Spinal cord (tissue), 10 donors: ENCODE data around the gene AGBL2. TPM values are rescaled to one million over a fixed set of nuclear protein-coding genes. Genes with fewer than 3 reads are reported as not detected.
"Not testable (repeated sequence)": the region's sequence is repeated elsewhere in the genome, so short reads cannot be mapped to it uniquely, and the experiment has no call there.

Source experiments
- DNase-seq, 6 donors: peaks; one replicate each; pipeline versions ENCODE4 v3.0.0 to v3.0.0-alpha.2; 2013 to 2015; ENCODE audit warnings: low spot score in 6 of 6, low read depth in 4 of 6
- H3K27ac ChIP-seq: one replicate; pipeline ENCODE4 v1.5.1; 2013; ENCODE audit warnings: low read depth, low read length, control low read depth
- H3K27me3 ChIP-seq: one replicate; pipeline ENCODE4 v1.6.1; 2013; ENCODE audit warnings: low read length; ENCODE audit not compliant: control insufficient read depth, insufficient read depth
- H3K36me3 ChIP-seq: one replicate; pipeline ENCODE4 v1.6.1; 2013; ENCODE audit warnings: low read length; ENCODE audit not compliant: control insufficient read depth, insufficient read depth
- H3K4me1 ChIP-seq: one replicate; pipeline ENCODE4 v1.6.1; 2013; ENCODE audit warnings: low read length; ENCODE audit not compliant: control insufficient read depth, insufficient read depth
- H3K4me3 ChIP-seq: one replicate; pipeline ENCODE4 v1.5.1; 2013; ENCODE audit warnings: low read depth, low read length, control low read depth
- H3K9me3 ChIP-seq: one replicate; pipeline ENCODE4 v1.6.1; 2013; ENCODE audit warnings: low read length; ENCODE audit not compliant: control insufficient read depth, insufficient read depth
- WGBS: methylation state at CpG from one replicate; pipeline ENCODE4 v1.1.5; 2013; ENCODE audit warnings: missing lambda C conversion rate; ENCODE audit not compliant: insufficient coverage; 5-methylcytosine and 5-hydroxymethylcytosine counted together
- polyA plus RNA-seq, 2 donors: library from polyadenylated mRNA; unstranded; fragments of 120-200 nt; gene quantifications; one replicate each; pipeline ENCODE4 v1.2.1, GENCODE V29; 2013; ENCODE audit not compliant: insufficient read length in 2 of 2
- total RNA-seq, 2 donors: library from RNA; depleted of rRNA in 1 of 2; stranded (reverse); fragments of 120-200 nt in 1 of 2; fragments of >200 nt in 1 of 2; gene quantifications; one replicate each; pipeline versions ENCODE4 v1.2.3 to v1.2.4, GENCODE V29; 2013 to 2014
- donor health status: healthy.

The AGBL2 gene
- total and polyA plus RNA-seq, 4 donors = 1.5 to 7.7 (median 6.4) TPM

DNA sequence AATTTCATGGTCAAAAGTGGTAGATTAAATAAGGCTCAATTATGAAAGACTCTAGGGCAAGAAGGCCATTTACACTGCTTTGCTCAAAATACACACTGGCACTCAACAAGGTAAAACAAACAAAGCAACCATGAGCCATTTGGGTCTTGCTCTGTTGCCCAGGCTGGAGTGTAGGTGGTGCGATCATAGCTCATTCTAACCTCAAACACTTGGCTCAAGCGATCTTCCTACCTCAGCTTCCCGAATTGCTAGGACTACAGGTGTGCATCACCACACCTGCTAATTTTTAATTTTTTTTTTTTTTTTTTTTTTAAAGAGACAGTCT, 10.9 kb upstream of the AGBL2 start:
- no peaks in the 10 kb centered on the region for H3K4me1 ChIP-seq
- peaks cover 49% of the 10 kb centered on the region for H3K36me3 ChIP-seq
- no peak overlapping the region for H3K4me3 ChIP-seq
- no CpG with 5 or more reads among the region's 3 CpGs for WGBS
- H3K9me3 ChIP-seq = no peaks in the 10 kb centered on the region
- DNase-seq = no peak
- no peak overlapping the region for H3K27ac ChIP-seq
- no peaks in the 10 kb centered on the region for H3K27me3 ChIP-seq

GRCh38 chr11:47725442-47726117, 10.4 kb upstream of the AGBL2 start:
- WGBS = no CpG with 5 or more reads among the region's 3 CpGs
- Histone ChIP-seq H3K27me3 (no peaks in the 10 kb centered on the region), H3K36me3 (peaks cover 52% of the 10 kb centered on the region), H3K9me3 (no peaks in the 10 kb centered on the region), H3K4me1 (no peaks in the 10 kb centered on the region), H3K27ac (no peak overlapping the region), H3K4me3 (no peak overlapping the region)
- DNase-seq = no peak

DNA sequence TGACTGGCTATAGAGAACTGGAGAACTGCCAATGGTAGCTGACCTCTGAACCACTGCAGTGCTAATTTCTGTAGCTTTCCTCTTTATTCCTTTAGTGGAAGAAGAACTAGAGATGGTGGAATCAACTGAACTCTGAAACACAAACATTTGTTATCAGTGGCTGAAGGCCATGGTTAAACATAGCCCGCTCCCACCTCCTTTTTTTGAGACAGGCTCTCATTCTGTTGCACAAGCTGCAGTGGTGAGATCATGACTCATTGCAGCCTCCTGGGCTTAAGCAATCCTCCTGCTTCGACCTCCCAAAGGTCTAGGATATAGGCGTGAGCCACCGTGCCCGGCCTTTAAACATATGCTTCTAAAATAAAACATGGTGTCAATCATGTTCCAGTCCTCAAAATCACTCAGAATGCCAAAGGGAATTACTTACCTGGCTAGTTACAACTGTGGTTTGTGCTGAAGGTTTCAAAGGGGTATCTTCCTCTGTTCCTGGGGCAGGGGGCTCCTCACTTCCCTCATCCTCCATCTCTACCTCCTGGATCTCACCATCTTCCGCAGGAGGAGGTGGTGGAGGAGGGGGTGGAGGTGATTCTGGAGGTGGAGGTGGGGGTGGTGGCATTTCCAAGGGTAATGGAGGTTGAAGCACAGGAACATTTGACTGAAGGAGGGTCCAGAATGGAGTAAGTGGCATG, 9.0 kb upstream of the AGBL2 start:
- DNase-seq = no peak
- H3K27me3 ChIP-seq = no peaks in the 10 kb centered on the region
- no peak overlapping the region for H3K27ac ChIP-seq
- no peak overlapping the region for H3K4me3 ChIP-seq
- H3K4me1 ChIP-seq = no peaks in the 10 kb centered on the region
- WGBS = 82% methylated on average over 2 of the region's 6 CpGs
- peaks cover 63% of the 10 kb centered on the region for H3K36me3 ChIP-seq
- no peaks in the 10 kb centered on the region for H3K9me3 ChIP-seq

DNA sequence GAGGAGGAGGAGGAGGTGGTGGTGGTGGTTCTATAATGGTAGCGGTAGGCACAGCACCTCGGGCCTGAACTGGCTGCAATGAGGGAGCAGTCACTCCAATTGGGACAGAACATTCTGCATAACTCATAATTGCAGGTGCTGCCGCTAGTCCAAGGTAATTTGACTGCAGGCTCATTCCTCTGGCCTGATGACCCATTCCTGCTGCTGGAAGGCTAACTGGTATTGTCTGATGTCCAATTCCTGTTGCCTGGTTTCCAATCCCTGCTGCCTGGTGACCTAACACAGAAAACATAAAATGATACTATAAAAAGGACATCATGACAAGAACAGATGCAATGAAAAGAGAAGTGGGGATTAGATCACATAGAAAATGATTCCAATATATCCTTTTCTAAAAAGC, 7.9 kb upstream of the AGBL2 start:
- WGBS = 93% methylated on average over 3 of the region's 3 CpGs
- Histone ChIP-seq H3K27me3 (no peaks in the 10 kb centered on the region), H3K9me3 (no peaks in the 10 kb centered on the region), H3K36me3 (peaks cover 63% of the 10 kb centered on the region), H3K27ac (no peak overlapping the region), H3K4me3 (no peak overlapping the region), H3K4me1 (no peaks in the 10 kb centered on the region)
- DNase-seq = no peak

DNA sequence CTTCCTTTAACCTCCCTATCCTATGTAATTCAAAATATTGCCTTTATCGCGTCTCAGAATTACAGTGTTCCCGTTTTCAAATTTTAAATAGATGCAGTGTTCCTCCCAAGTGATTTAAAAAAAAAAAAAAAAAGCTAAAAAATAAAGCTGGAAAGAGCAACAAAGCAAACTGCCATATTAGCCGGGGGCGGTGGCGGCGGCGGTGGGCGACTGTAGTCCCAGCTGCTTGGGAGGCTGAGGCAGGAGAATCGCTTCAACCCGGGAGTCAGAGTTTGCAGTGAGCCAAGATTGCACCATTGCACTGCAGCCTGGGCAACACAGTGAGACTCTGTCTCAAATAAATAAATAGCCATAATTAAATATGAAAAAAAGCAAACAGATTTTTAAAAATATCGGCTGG, 5.5 kb upstream of the AGBL2 start:
- Histone ChIP-seq H3K27ac (no peak overlapping the region), H3K4me1 (no peaks in the 10 kb centered on the region), H3K4me3 (no peak overlapping the region), H3K9me3 (no peaks in the 10 kb centered on the region), H3K27me3 (no peaks in the 10 kb centered on the region), H3K36me3 (peaks cover 62% of the 10 kb centered on the region)
- DNase-seq = no peak
- 93% methylated on average over 7 of the region's 12 CpGs for whole genome bisulfite sequencing

DNA sequence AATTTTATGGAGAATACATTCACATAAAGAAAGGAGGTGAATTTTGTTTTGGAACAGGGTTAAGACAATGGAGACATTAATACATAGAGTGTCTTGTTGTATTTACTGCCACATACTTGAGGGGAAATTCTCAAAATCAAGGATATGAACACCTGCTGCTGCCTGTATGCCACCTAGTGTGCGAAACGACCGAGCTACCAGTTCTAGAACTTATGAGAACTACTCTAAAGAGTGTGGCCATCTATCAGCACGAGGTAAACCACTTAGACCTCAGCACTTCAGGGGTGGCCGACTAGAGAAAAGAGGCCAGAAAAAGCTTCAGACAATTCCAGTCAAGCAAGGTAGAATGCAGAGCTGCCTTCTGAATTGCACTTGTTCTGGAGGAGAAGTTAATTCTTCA, 1.5 kb upstream of the AGBL2 start:
- Histone ChIP-seq H3K9me3 (no peaks in the 10 kb centered on the region), H3K4me3 (no peak overlapping the region), H3K4me1 (peaks cover 8% of the 10 kb centered on the region), H3K36me3 (peaks cover 37% of the 10 kb centered on the region), H3K27ac (no peak overlapping the region), H3K27me3 (no peaks in the 10 kb centered on the region)
- WGBS = 71% methylated on average over 3 of the region's 5 CpGs
- DNase-seq = no peak

GRCh38 chr11:47714554-47715081, 551 bp downstream of the AGBL2 start:
- DNase-seq = peak in 1 of 6 donors; percentile 34
- H3K4me3 ChIP-seq = peak overlapping the region; percentile 55
- WGBS = 14% methylated on average over 16 of the region's 19 CpGs
- H3K36me3 ChIP-seq = peaks cover 22% of the 10 kb centered on the region
- H3K27me3 ChIP-seq = no peaks in the 10 kb centered on the region
- H3K4me1 ChIP-seq = peaks cover 8% of the 10 kb centered on the region
- no peaks in the 10 kb centered on the region for H3K9me3 ChIP-seq
- H3K27ac ChIP-seq = peak overlapping the region; percentile 36

- no peak overlapping the region for H3K27ac ChIP-seq
- H3K36me3 ChIP-seq = peaks cover 2% of the 10 kb centered on the region
- no peak for DNase-seq
- H3K9me3 ChIP-seq = no peaks in the 10 kb centered on the region
- WGBS = no CpG with 5 or more reads among the region's 5 CpGs
- no peak overlapping the region for H3K4me3 ChIP-seq
- peaks cover 8% of the 10 kb centered on the region for H3K4me1 ChIP-seq
- no peaks in the 10 kb centered on the region for H3K27me3 ChIP-seq
These were observed 3.4 kb downstream of the AGBL2 start for GRCh38 chr11:47711816-47712215.

DNA sequence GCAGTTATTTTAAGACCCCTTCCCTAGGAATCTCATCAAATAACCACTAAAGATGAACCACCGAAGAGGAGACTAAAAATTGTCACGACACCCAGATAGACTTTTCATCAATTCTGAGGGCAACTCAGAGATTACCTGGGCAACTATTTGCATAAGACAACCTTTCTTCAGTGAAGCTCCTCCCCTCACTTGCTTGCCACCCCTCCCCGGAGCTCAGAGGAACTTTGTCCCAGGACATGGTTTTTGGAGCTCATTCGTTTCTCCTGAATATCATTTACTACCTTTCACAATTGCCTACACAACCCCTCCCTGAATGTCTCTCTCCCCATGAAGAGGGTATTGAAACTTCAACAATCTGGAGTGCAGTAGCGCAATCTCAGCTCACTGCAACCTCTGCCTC, 3.9 kb downstream of the AGBL2 start:
- Histone ChIP-seq H3K4me1 (peaks cover 8% of the 10 kb centered on the region), H3K9me3 (no peaks in the 10 kb centered on the region), H3K27me3 (no peaks in the 10 kb centered on the region), H3K36me3 (no peaks in the 10 kb centered on the region), H3K27ac (no peak overlapping the region), H3K4me3 (no peak overlapping the region)
- no peak for DNase-seq
- 74% methylated on average over 5 of the region's 5 CpGs for WGBS

DNA sequence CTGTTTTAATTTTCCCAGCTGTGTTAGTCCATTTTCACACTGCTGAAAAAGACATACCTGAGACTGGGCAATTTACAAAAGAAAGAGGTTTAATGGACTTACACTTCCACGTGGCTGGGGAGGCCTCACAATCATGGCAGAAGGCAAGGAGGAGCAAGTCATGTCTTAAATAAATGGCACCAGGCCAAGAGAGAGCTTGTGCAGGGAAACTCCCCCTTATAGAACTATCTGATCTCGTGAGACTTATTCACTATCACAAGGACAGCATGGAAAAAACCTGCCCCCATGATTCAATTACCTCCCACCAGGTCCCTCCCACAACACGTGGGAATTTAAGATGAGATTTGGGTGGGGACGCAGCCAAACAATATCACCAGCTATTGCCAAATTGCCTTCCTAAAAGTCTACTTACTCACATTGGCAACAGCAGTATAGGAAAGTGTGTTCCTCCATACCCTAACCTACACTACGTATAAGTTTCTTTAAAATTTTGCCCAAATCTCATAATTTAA, 7.8 kb downstream of the AGBL2 start:
- not testable (repeated sequence) for H3K36me3 ChIP-seq, H3K4me3 ChIP-seq, H3K27me3 ChIP-seq, DNase-seq, H3K4me1 ChIP-seq, H3K9me3 ChIP-seq, H3K27ac ChIP-seq
- 100% methylated on average over 1 of the region's 5 CpGs for WGBS
